Activated T-cell treated with anti-CD3 and anti-CD28 coated beads, Interleukin-2, amount 50 U/mL, for 48 hours (primary cell): ENCODE data around the gene OPRD1.
A peak's percentile ranks its signal among the peaks of the same experiment; 100 is the strongest.

Source experiments
- DNase-seq, 2 experiments: peaks; one replicate each; pipeline ENCODE4 v3.0.0-alpha.2; 2020

OPRD1 gene

DNA sequence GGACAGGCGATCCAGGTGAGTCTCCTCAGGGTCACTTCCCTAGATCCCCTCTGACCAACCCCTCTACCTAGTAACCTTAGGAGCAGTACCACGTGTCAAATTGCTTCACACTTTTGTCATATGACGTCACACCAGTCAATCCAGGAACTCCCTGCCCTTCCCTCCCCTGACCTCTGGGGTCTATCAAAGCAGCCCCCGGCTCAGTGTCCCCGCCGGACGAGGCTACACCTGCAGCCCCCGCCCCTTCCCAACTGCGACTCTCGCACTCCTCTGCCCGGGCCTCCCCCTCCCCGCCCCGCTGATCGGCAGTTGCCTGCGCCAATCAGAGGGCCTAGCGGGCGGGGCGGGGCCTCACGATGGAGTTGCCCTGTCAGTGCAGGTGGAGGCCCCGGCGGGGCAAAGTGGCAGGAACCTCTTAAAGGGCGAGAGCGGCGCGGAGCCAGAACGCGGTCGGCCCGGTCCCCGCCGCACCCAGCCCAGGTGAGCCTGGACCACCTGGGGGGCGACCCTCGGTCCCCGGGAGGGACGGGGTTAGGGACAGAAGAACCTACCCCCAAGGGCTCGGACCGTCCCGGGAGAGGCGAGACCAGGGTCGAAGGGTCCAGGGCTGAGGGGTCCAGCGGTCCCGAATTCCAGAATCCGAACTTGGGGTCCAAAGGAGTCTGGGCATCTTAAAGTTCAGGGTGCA is 74.9 kb downstream of the OPRD1 start:
- DNase-seq, result peak; percentile 95

DNA sequence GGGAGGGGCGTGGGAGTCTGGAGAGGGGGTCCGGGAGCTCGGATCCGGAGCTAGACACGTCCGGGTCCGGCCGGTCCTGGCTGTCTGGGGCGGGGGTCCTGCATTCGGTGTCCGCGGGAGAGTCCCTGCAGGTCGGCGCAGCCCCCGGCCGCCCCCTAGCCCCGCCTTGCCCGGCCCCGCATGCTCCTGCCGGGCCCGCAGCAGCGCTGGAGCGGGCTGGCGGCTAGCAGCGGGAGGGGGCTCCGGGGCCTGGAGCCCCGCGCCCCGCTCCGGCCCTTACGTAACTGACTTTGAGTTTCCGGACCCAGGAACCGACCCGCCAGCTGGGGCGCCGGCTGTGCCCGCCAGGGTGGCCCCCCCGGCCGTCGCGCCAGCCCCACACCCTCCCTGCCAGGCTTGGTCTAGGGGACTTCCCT is 75.5 kb downstream of the OPRD1 start:
- DNase-seq, result peak; percentile 31 to 58

DNA sequence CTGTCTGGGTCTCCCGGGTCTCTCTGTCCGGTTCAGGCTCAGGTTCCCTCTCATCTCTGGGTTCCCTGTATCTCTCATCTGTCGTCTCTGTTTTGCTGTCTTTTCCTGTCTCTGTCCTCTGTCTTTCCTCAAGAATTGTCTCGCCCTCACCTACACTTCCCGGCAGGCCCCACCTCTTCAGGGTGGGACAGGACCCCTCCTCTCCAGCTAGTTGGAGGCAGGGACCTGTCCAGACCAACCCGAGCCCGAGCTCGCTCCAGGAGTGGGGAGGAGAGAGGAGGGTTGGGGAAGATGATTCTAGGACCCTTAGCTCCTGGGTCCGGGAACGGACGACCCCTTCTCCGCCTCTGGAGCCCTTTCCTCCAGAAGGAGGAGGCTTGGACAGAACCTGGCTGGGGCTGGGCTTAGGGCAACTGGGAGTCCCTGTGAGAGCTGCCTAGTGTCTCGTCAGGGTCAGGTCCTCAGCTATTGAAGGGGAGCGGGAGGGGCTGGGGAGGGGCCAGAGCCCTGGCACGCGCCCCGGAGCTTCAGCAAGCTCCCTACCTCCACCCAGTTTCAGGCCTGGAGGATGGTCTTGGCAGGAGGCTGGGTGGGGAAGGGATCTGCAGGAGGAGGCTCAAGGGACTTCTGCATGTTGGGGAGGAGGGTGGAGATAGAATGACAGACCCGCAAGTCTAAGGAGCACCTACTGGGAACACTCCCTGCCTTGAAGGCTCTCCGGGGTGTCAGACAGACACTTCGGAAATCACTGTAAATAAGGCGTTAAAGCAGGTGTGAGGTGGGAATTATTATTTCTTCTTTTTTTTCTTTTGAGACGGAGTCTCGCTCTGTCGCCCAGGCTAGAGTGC is 76.1 kb downstream of the OPRD1 start:
- DNase-seq, result no peak

DNA sequence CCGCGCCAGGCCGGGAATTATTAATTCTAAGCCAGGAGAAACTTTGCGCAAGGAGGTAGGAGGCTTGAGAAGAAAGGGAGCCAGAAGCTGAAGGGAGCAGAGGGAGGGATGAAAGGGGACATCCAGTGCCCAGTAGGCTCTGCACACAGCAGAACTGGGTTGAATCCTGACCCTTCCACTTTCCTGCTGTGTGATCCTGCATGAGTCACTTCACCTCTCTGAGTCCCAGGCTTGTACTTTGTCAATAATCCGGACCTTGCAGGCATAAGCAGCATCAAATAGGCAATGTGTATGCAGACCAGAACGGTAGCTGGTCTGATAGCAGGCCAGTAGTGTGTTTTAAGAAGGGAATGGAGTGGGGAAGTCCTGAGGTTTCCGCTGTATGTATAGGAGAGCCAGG is 76.9 kb downstream of the OPRD1 start:
- DNase-seq, result no peak

DNA sequence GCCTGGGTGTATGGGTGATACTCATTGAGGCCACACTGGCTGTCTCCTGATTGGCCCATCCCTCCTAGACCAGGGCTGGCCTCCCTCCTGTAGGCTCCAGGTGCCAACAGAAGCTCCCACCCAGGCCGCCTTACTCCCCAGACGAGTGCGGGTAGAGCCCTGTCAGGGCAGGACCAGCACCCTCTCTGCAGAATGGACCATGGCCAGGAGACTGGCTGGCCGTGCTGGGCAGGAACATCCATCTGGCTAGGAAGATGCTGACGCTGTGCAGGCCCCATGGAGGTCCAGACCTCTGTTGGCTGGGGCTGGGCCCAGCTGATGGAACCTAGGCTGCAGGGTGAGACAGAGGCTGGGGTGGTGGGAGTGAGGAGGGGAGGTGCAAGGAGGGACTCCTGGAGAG is 77.4 kb downstream of the OPRD1 start:
- DNase-seq, result no peak

DNA sequence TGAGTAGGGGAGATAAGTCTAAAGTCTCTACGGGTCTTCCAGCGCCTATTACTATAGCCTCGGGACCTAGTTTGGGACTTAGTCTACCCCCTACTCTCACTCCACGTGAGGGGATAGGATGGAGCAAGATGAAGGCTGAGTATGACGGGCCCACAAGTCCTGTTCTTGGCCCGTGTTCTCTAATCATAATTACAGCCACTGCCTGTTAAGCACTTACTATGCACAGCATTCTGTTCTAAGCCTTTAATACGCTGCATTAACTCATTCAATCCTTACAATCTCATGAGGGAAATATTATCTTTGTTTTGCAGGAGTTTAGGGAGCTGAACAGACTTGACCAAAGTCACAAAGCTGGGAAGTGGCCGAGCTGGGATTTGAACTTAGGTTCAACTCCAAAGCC is 78.5 kb downstream of the OPRD1 start:
- DNase-seq, result no peak

DNA sequence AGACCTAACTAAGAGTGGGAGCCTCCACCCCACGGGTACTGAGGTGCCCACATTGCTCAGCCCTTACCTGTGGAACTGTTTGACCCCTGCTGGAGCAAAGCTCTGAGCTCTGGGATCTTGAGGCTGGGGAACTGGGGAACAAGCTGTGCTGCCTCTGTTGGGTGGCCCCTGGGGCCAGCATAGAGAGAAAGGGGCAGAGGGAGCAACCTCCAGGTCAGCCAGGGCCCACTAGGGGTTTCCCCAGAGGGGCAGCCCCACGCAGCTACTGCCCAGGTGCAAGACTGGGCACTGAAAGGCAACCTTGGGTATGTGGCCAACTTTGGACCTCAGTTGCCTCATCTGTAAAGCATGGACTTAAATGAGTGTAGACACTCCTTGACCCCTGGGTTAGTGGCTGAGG is 78.9 kb downstream of the OPRD1 start:
- DNase-seq, result no peak

DNA sequence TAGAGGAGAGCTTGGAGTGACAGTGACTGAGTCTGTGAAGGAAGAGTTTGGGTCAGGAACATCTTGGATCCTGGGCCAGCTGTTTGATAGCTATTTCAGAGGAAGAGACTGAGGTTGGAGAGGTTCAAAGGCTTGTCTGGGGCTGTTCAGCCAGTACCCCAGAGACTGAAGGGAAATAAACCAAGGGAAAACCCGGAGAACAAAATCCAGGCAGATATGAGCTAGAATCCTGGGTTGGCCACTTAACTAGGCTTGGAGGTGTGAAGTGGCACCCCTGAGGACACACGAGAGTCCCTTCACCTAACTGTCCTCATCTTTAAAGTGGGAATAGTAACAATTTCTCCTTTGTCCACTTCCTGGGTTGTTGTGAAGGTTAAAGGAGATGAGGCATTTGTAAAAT is 79.3 kb downstream of the OPRD1 start:
- DNase-seq, result no peak

DNA sequence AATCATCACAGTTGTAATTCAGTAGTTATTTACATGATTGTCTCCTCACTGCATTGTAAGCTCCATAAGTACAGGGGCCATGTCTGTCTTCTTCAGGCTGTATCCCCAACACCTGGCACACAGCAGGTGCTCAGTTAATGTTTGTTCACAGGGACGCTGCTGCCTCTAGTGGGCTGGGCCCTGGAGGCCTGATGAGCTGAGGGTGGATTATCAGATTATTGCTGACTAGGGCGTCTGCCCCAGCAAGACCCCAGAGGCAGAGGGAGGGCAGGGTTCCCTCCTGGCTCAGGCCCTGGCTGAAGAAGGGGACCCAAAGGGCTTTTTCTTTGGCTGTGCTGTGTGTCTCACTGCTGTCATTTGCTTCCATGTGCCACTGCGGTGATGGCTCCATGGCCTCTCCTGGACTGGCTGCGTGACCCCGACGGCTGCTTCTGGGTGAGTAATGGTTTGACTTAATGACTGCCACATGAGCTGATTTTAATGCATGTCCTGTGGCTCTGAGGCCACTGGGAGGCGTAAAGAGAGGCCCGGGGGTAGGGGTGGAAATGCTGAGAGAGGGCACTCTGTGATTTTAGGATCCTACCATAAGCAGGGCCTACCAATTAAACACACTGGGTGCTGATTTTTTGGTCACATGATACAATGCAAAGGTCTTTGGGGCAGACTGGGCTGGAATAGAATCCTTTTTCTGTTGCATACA is 81.6 kb downstream of the OPRD1 start:
- peak in 1 of 2 experiments; percentile 48 for DNase-seq

DNA sequence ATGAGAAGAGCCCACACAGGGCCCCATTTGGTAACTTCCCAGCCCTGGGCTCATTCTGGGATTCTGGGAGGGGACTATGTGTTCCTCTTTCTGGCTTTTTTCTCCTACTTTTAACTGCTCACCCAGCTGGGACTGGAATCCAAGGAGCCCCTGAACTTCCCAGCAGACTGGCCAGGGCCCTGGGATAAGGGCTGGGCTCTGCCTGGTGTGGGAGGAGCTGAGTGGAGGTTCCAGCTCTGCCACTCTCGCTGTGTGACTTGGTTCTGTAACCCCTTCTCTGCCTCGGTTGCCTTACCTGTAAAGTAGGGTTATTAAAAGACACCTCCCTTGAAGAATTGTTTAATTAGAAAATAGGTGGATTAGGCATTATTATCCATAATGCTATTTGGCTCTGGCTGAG is 82.8 kb downstream of the OPRD1 start:
- no peak for DNase-seq

DNA sequence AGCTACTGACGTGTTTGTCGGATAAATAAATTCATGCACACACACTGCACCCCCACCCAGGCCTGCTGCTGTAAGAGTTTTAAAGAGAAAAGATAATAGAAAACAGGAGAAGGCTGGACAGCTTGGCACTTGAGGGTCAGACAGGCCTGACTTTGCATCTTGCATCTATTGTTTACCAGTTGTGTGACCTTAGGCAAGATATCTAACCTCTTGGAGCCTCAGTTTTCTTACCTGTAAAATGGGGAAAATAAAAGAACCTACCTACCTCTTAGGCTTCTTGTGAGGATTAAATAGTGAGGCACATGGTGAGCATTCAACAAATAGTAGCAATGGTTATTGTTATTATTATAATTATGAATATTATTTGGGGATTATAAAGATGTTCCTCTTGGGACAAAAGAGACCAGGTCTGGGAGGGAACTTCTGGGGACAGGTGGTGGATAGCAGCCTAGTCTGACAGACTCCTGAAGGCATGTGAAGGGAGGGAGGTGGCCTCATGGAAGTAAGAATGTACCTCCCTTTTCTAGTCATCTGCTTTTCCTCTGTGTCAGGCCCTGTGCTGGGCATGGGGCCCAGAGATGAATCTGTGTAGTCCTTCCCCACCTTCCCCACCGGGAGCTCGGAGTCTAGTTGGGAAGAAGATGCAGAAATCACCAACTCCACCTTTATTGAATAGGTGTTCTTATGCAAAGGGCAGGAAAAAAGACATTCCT is 84.1 kb downstream of the OPRD1 start:
- DNase-seq, result no peak

DNA sequence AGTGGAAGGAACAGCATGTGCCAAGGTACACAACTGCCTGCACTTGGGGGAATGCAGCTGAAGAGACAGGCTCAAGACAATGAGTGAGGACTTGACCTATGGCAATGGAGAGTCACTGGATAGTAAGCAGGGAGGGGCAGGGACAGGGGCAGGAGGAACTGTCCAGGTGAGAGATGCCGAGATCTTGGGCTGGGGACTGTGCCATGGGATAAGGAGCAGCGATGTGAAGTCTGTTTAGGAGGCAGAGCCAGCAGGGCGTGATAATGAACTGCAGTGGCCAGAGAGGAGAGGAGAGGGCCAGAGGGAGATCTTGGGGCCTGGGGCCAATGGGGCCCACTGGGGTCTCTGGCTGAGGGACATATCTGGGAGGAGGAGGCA is 84.6 kb downstream of the OPRD1 start:
- no peak for DNase-seq

DNA sequence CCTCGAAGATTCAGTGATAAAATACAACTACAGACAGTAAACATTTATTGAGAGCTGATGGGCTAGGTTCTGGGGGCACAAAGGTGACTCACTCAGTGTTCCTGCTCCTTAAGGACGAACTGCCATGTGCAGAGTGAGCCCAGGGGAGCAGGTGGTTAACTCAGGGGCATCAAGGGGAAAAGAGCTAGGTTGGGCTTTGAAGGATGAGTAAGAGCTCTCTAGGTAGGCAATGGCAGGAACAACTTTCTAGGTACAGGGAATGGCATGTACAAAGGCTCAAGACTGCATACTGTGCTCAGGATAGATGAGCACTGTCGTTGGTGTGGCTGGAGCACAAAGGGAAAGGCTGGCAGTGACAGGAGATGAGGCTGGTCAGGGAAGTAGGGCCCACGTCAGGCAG is 85.8 kb downstream of the OPRD1 start:
- DNase-seq, result no peak

DNA sequence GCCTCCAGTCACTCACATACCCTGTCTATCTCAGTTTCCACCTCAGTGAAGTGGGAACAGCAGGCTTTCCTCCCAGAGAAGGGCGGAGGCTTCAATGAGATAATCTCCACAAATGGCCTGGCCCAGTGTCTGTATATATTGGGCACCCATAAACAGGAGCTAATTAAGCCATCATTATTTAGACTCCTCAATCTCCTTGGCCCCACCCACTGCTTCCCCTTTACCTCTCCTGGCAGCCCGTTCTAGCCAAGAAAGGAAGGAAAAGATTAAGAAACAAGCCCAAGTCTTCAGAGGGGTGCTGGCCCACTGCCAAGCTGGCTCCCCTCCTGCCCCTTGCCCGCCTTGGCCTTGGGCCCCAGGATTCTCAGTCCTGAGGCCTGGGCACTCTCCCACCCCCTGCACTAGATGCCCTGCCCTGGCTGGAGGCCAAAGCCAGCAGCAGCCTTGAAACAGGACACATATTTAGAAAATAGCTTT is 86.5 kb downstream of the OPRD1 start:
- DNase-seq, result no peak

DNA sequence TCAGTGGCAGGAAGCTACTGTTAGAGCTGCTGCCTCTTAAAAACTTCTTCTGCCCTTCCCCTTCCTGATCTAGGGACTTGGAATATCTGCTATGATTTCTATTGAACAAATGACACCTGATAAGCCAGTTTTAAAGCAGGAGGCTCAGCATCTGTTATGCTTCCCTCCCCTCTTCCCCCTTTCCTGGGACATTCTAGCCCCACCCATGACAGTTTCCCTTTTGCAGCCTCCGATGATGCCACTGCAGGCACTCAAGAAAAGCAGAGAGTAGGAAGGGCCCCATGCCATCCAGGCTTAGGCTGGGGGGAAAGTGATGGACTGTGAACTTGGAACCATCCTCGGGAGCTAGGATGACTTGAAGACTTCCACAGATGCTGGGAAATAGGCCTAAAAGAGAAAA is 87.3 kb downstream of the OPRD1 start:
- DNase-seq, result no peak

DNA sequence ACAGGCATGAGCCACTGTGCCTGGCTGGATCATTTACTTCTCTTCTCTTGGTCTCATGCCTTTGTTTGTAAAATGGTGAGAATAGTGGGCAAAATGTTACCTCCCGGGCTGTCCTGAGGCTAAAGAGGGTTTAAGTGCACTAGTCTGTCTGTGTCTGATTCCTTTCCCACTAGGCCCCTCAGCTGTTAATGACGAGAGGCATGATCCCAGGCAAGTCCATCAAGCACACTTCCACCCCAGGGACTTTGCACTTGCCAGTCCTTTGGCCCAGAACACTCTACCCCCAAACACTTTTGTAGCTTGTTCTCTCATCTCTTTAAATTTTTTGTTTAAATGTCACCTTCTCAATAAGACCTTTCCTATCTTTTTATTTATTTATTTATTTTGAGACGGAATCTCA is 88.6 kb downstream of the OPRD1 start:
- DNase-seq, result no peak

DNA sequence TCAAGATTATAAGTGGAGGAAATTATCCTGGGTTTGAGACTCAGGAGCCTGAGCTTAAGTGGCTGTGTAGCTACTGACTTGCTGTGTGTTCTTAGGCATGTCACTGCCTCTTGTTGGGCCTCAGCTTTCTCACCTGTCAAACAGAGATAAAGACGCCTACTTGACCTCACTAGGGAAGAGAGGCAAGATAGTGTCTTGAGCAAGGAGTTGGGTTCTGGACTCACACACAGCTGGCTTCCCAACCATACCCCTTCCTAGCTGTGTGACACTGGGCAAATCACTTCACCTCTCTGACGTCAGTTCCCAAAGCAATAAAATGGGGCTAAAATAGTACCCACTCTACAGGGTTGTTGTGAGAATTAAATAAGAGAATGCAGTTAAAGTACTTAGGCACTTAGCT is 90.8 kb downstream of the OPRD1 start:
- no peak for DNase-seq

DNA sequence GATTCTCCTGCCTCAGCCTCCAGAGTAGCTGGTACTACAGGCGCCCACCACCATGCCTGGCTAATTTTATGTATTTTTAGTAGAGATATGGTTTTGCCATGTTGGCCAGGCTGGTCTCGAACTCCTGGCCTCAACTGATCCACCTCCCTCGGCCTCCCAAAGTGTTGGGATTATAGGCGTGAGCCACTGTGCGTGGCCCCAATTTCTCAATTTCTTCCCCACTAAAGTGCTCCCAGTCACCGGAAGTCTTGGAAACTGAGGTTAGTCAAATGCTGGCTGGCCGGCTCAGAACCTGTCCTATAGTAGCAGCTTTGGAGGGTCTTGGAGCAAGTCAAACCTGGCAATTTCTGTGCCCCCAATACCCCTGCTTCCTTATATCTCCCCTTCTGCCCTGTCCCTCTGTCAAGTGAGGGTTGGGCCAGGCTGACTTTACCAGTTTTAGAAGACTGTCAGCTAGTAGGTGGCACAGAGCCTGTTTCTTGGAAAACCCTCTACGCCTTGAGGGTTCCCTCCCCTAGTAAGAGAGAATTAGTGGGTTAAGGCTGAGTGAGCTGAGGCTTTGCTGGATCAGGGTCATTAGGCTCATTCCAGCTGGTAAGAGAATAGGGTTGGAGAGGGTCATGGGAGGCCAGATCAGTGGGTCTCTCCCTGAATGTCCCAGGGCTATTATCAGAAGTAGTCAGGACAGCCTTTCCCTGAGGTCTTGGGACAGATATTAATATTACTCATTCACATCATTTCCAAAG is 94.1 kb downstream of the OPRD1 start:
- DNase-seq, result no peak

DNA sequence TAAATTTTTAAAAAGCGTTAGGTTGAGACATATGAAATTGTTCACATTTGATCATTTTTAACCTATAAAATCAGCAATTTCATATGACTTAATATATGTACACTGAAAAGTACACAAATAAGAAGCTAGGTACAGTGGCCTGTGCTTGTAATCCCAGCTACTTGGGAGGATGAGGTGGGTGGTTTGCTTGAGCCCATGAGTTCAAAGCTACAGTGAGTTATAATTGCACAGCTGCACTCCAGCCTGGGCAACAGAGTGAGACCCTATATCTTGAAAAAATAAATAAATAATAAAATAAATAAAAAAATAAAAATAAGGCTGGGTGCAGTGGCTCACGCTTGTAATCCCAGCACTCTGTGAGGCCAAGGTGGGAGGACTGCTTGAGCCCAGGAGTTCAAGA is 97.2 kb downstream of the OPRD1 start:
- DNase-seq, result no peak

DNA sequence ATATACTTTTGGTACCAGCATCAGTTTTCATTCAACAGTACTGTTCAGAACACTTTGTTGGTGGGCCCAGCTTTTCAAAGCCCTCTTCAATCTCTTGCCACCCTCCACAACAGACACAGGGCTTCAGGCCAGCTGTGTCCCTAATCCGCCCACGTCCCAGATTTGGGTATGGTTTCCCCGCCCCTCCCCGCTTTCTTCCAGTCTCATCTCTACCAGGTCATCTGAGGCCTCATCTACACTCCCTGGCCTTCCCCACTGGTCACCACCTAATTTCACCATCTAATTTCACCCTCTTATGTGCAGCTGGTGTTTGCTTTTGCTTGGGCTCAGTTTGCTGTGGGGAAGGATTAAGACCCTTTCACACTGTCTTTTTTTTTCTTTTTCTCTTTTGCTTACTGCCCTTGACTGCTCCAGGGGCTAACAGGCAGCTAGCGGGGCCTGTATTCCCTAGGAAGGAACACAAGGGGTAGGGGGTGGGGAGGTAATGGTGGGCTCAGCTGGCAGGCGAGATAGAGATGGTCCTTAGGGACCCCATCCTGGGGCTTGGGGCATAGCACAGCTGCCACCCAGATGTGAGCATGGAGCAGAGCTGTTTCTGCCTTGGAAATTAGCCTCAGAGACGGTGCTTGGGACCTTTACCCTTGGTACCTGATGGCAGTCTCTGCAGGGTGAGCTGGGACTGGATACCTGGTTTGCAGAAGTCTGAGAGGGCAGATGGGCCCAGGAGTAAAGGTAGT is 98.6 kb downstream of the OPRD1 start:
- DNase-seq, result no peak

DNA sequence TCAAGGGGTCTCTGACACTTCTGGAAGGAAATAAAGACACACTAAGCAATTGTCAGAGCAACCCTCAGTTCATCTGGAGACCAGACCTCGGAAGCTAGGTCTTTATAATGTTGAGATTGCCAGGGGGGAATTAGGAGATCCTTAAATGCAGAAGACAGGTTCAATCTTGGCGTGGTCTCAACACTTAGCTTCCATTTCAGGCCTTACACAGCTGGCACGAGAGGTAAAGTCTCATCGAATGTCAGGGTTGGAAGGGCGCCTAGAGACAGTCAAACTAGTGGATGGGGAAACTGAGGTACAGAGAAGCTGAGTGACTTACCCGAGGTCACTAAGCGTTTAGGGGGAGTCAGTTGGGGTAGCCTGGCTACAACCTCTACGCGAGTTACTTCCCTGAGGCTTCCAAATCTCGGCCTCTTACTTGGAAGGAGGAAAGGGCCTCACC is 101.8 kb downstream of the OPRD1 start:
- DNase-seq, result no peak
